Stimulated activated CD8-positive, alpha-beta memory T cell treated with anti-CD3 and anti-CD28 coated beads, Interleukin-7, amount 100 ng/mL, for 24 hours (primary cell): ENCODE measurements around the gene PKD2.
"Not testable (repeated sequence)": the region's sequence is repeated elsewhere in the genome, so short reads cannot be mapped to it uniquely, and the experiment has no call there.

Source experiments
- DNase-seq: peaks from one replicate; pipeline ENCODE4 v3.0.0-alpha.2; 2020; ENCODE audit warnings: low read depth

PKD2 gene

GRCh38 chr4:88115587-88115986, 108.2 kb downstream of the PKD2 start:
- no peak for DNase-seq

- DNase-seq: no peak
Measured at GRCh38 chr4:88119943-88120342, 112.5 kb downstream of the PKD2 start.

- DNase-seq: not testable (repeated sequence)
Measured at GRCh38 chr4:88122260-88122659, 114.8 kb downstream of the PKD2 start.
